HepG2 (cell line): ENCODE measurements around the gene YY1. TPM values are rescaled to one million over a fixed set of nuclear protein-coding genes. Genes with fewer than 3 reads are reported as not detected.
A peak's percentile ranks its signal among the peaks of the same experiment; 100 is the strongest.

Experiments used
- ADNP ChIP-seq: sonication (generic); formaldehyde crosslinking; IDR thresholded peaks from 2 replicates; pipeline ENCODE4 v1.4.0; 2020; ENCODE audit warnings: missing genetic modification reagents
- AGO1 ChIP-seq: fragments of 200-400 bp; formaldehyde crosslinking; IDR thresholded peaks from 2 replicates; pipeline ENCODE4 v1.6.1; 2017; ENCODE audit warnings: mild to moderate bottlenecking, low read depth, low read length, moderate library complexity; ENCODE audit not compliant: poor library complexity, severe bottlenecking
- CBFB ChIP-seq: sonication (generic); formaldehyde crosslinking; IDR thresholded peaks from 2 replicates; pipeline ENCODE4 v1.4.0; 2020; ENCODE audit warnings: missing genetic modification reagents
- CC2D1A ChIP-seq: sonication (generic); formaldehyde crosslinking; IDR thresholded peaks from 2 replicates; pipeline ENCODE4 v1.8.1; 2023; ENCODE audit warnings: mild to moderate bottlenecking, missing genetic modification reagents
- CHD2 ChIP-seq: IDR thresholded peaks from 2 replicates; pipeline ENCODE4 v1.6.1; 2011; ENCODE audit warnings: low read depth, low read length, improper control_type of control experiment
- DPF2 ChIP-seq: sonication (generic); formaldehyde crosslinking; IDR thresholded peaks from 2 replicates; pipeline ENCODE4 v1.4.0; 2020; ENCODE audit warnings: mild to moderate bottlenecking, low read depth, missing genetic modification reagents, borderline replicate concordance
- ELF1 ChIP-seq: sonication (generic); formaldehyde crosslinking; IDR thresholded peaks from 2 replicates; pipeline ENCODE4 v1.4.0; 2020; ENCODE audit warnings: missing genetic modification reagents
- GABPB1 ChIP-seq: IDR thresholded peaks from 2 replicates; pipeline ENCODE4 v1.6.1; 2016; ENCODE audit warnings: mild to moderate bottlenecking, missing genetic modification reagents, moderate library complexity, missing compliant biosample characterization
- HNRNPLL ChIP-seq: fragments of 200-400 bp; formaldehyde crosslinking; IDR thresholded peaks from 2 replicates; pipeline ENCODE4 v1.6.1; 2017; ENCODE audit warnings: mild to moderate bottlenecking, low read depth, low read length; ENCODE audit not compliant: poor library complexity, severe bottlenecking
- HOXA3 ChIP-seq: sonication (generic); formaldehyde crosslinking; IDR thresholded peaks from 2 replicates; pipeline ENCODE4 v1.5.0; 2020; ENCODE audit warnings: missing genetic modification reagents
- IRX3 ChIP-seq: sonication (generic); formaldehyde crosslinking; IDR thresholded peaks from 2 replicates; pipeline ENCODE4 v1.8.1; 2023; ENCODE audit warnings: mild to moderate bottlenecking, low read depth, missing genetic modification reagents, borderline replicate concordance
- NCOR1 ChIP-seq: fragments of 200-600 bp; sonication (generic); IDR thresholded peaks from 2 replicates; pipeline ENCODE4 v1.7.0; 2017; ENCODE audit warnings: antibody characterized with exemption, low read length, borderline replicate concordance
- NPAS2 ChIP-seq: sonication (generic); formaldehyde crosslinking; IDR thresholded peaks from 2 replicates; pipeline ENCODE4 v1.8.0; 2022; ENCODE audit warnings: mild to moderate bottlenecking, missing genetic modification reagents, borderline replicate concordance
- PHF8 ChIP-seq: sonication (generic); formaldehyde crosslinking; IDR thresholded peaks from 2 replicates; pipeline ENCODE4 v1.5.0; 2020; ENCODE audit warnings: missing genetic modification reagents
- SALL2 ChIP-seq: sonication (generic); formaldehyde crosslinking; IDR thresholded peaks from 2 replicates; pipeline ENCODE4 v1.8.1; 2023; ENCODE audit warnings: mild to moderate bottlenecking, missing genetic modification reagents, inconsistent platforms
- SKI ChIP-seq: fragments of 450-650 bp; IDR thresholded peaks from one replicate; pipeline ENCODE4 v1.6.1; 2018; ENCODE audit warnings: mild to moderate bottlenecking; ENCODE audit not compliant: partially characterized antibody
- SMAD3 ChIP-seq: sonication (generic); formaldehyde crosslinking; IDR thresholded peaks from 2 replicates; pipeline ENCODE4 v1.4.0; 2020; ENCODE audit warnings: missing genetic modification reagents
- THAP11 ChIP-seq: IDR thresholded peaks from 2 replicates; pipeline ENCODE4 v1.6.1; 2016; ENCODE audit warnings: missing biosample characterization, missing genetic modification reagents
- ZBTB2 ChIP-seq: sonication (generic); formaldehyde crosslinking; IDR thresholded peaks from 2 replicates; pipeline ENCODE4 v1.8.0; 2022; ENCODE audit warnings: low read depth, missing genetic modification reagents
- ZBTB26 ChIP-seq: IDR thresholded peaks from 2 replicates; pipeline ENCODE4 v1.6.1; 2016; ENCODE audit warnings: missing compliant biosample characterization, missing genetic modification reagents, borderline replicate concordance
- ZBTB46 ChIP-seq: sonication (generic); formaldehyde crosslinking; IDR thresholded peaks from 2 replicates; pipeline ENCODE4 v1.4.0; 2020; ENCODE audit warnings: mild to moderate bottlenecking, missing genetic modification reagents, borderline replicate concordance
- ZIK1 ChIP-seq: sonication (generic); formaldehyde crosslinking; IDR thresholded peaks from 2 replicates; pipeline ENCODE4 v1.5.0; 2020; ENCODE audit warnings: mild to moderate bottlenecking, low read depth, missing genetic modification reagents, borderline replicate concordance
- ZNF180 ChIP-seq: sonication (generic); formaldehyde crosslinking; IDR thresholded peaks from 2 replicates; pipeline ENCODE4 v1.4.0; 2020; ENCODE audit warnings: low read depth, missing genetic modification reagents, borderline replicate concordance
- ZNF274 ChIP-seq: sonication (generic); formaldehyde crosslinking; IDR thresholded peaks from 2 replicates; pipeline ENCODE4 v1.5.1; 2020; ENCODE audit warnings: mild to moderate bottlenecking, missing genetic modification reagents
- ZNF326 ChIP-seq: sonication (generic); formaldehyde crosslinking; IDR thresholded peaks from 2 replicates; pipeline ENCODE4 v1.4.0; 2020; ENCODE audit warnings: missing genetic modification reagents, borderline replicate concordance
- polyA plus RNA-seq, 8 experiments: library from polyadenylated mRNA; depleted of rRNA in 3 of 8; stranded (reverse) in 7 of 8; unstranded in 1 of 8; fragments of >200 nt; fragmentation: Illumina TruSeq in 4 of 8; extraction: Trizol in 4 of 8; gene quantifications; 2 replicates each; pipeline versions ENCODE4 v1.2.1 to v1.2.3, GENCODE V29; 2011 to 2016; ENCODE audit warnings: low read depth in 4 of 8, missing spikeins in 1 of 8, mixed read lengths in 1 of 8; ENCODE audit not compliant: insufficient read depth in 1 of 8
- total RNA-seq, 5 experiments: library from RNA; depleted of rRNA; stranded (reverse); fragments of >200 nt; fragmentation: Illumina TruSeq; extraction: Trizol; gene quantifications; 2 replicates each; pipeline ENCODE4 v1.2.3, GENCODE V29; 2016; ENCODE audit warnings: low read depth in 1 of 5

Gene YY1
- total and polyA plus RNA-seq, 2 of the 13 experiments (the other 11 are each of a cell fraction or from before 2014, with no cell fraction given) = 29.4 to 68.1 TPM

GRCh38 chr14:100238419-100239210 is at the start of gene YY1 (continued):
- TF ChIP-seq IRX3 (CRISPR knock-in tag) (no peak), ZBTB46 (CRISPR knock-in tag) (no peak), HNRNPLL (no peak), NPAS2 (CRISPR knock-in tag) (no peak), SMAD3 (no peak), THAP11 (CRISPR knock-in tag) (peak; percentile 62; the same call in 1 of the 2 replicates), HOXA3 (CRISPR knock-in tag) (peak; percentile 52; the same call in 1 of the 2 replicates), ZIK1 (CRISPR knock-in tag) (peak; percentile 41; the same call in 1 of the 2 replicates), ZBTB2 (CRISPR knock-in tag) (peak; percentile 86; the same call in 1 of the 2 replicates), CC2D1A (CRISPR knock-in tag) (no peak), PHF8 (CRISPR knock-in tag) (0 out of 2 replicates have a peak, but pooled peaks have one; percentile 23), ADNP (no peak), DPF2 (CRISPR knock-in tag) (no peak), SKI (peak; percentile 76), NCOR1 (no peak), SALL2 (CRISPR knock-in tag) (no peak), ZNF180 (CRISPR knock-in tag) (no peak), AGO1 (peak; percentile 37), ZNF274 (CRISPR knock-in tag) (peak; percentile 35; the same call in 1 of the 2 replicates), ZNF326 (no peak), CBFB (CRISPR knock-in tag) (0 out of 2 replicates have a peak, but pooled peaks have one; percentile 42), ELF1 (CRISPR knock-in tag) (peak; percentile 40; the same call in 1 of the 2 replicates), CHD2 (peak; percentile 96), GABPB1 (peak; percentile 67), ZBTB26 (CRISPR knock-in tag) (no peak)
